ENCODE data around the gene SLC2A9.

SLC2A9 gene

GRCh38 chr4:9927341-9928007, 93.8 kb downstream of the SLC2A9 start:
- Mint-ChIP-seq H3K27ac (no peak overlapping the region), H3K4me1 (ENCODE audit: low read depth in 2 of 2) (no peaks in the 10 kb centered on the region), H3K9me3 (no peaks in the 10 kb centered on the region), H3K36me3 (ENCODE audit: insufficient read depth) (no peaks in the 10 kb centered on the region), H3K27me3 (peaks cover 15 to 41% of the 10 kb centered on the region in 2 donors), H3K4me3 (no peak overlapping the region)
- DNase-seq (no peak), ATAC-seq (replicated peaks) (no peak)

- Mint-ChIP-seq H3K36me3 (ENCODE audit: insufficient read depth) (no peaks in the 10 kb centered on the region), H3K4me1 (ENCODE audit: low read depth in 2 of 2) (no peaks in the 10 kb centered on the region), H3K4me3 (no peak overlapping the region), H3K27ac (no peak overlapping the region), H3K27me3 (peaks cover 15 to 41% of the 10 kb centered on the region in 2 donors), H3K9me3 (no peaks in the 10 kb centered on the region)
- DNase-seq (no peak), ATAC-seq (replicated peaks) (no peak)
These were observed 94.7 kb downstream of the SLC2A9 start for GRCh38 chr4:9926586-9926985.

GRCh38 chr4:9925750-9926439, 95.4 kb downstream of the SLC2A9 start:
- H3K4me1 Mint-ChIP-seq (ENCODE audit: low read depth in 2 of 2): no peaks in the 10 kb centered on the region
- H3K9me3 Mint-ChIP-seq: no peaks in the 10 kb centered on the region
- H3K4me3 Mint-ChIP-seq: no peak overlapping the region
- H3K27me3 Mint-ChIP-seq: peaks cover 15 to 40% of the 10 kb centered on the region in 2 donors
- no peaks in the 10 kb centered on the region for H3K36me3 Mint-ChIP-seq (ENCODE audit: insufficient read depth)
- no peak for DNase-seq
- no peak overlapping the region for H3K27ac Mint-ChIP-seq
- ATAC-seq (replicated peaks): no peak

- H3K4me3 Mint-ChIP-seq: no peak overlapping the region
- no peak for DNase-seq
These were observed 96.5 kb downstream of the SLC2A9 start for GRCh38 chr4:9924750-9925149.

GRCh38 chr4:9923195-9923812, 98.0 kb downstream of the SLC2A9 start:
- H3K9me3 Mint-ChIP-seq: no peaks in the 10 kb centered on the region
- no peak overlapping the region for H3K4me3 Mint-ChIP-seq
- H3K36me3 Mint-ChIP-seq (ENCODE audit: insufficient read depth): peaks cover 3% of the 10 kb centered on the region
- H3K27ac Mint-ChIP-seq: no peak overlapping the region
- ATAC-seq (replicated peaks): no peak
- peaks cover 5 to 21% of the 10 kb centered on the region in 2 donors for H3K27me3 Mint-ChIP-seq
- no peak for DNase-seq
- H3K4me1 Mint-ChIP-seq (ENCODE audit: low read depth in 2 of 2): no peaks in the 10 kb centered on the region

More at GRCh38 chr4:9924750-9925149, 96.5 kb downstream of the SLC2A9 start:
- Mint-ChIP-seq H3K36me3 (ENCODE audit: insufficient read depth) (no peaks in the 10 kb centered on the region), H3K27me3 (peaks cover 5 to 29% of the 10 kb centered on the region in 2 donors), H3K27ac (no peak overlapping the region), H3K4me1 (ENCODE audit: low read depth in 2 of 2) (no peaks in the 10 kb centered on the region), H3K9me3 (no peaks in the 10 kb centered on the region)
- no peak for ATAC-seq (replicated peaks)

- Mint-ChIP-seq H3K4me3 (no peak overlapping the region), H3K27me3 (peaks cover 5 to 12% of the 10 kb centered on the region in 2 donors), H3K4me1 (ENCODE audit: low read depth in 2 of 2) (no peaks in the 10 kb centered on the region), H3K36me3 (ENCODE audit: insufficient read depth) (peaks cover 3% of the 10 kb centered on the region), H3K9me3 (no peaks in the 10 kb centered on the region), H3K27ac (no peak overlapping the region)
- ATAC-seq (replicated peaks) (no peak), DNase-seq (no peak)
These were observed 100.0 kb downstream of the SLC2A9 start for GRCh38 chr4:9921326-9921725.

- Mint-ChIP-seq H3K9me3 (no peaks in the 10 kb centered on the region), H3K4me3 (no peak overlapping the region), H3K27ac (no peak overlapping the region), H3K27me3 (peaks cover 5 to 6% of the 10 kb centered on the region in 2 donors), H3K4me1 (ENCODE audit: low read depth in 2 of 2) (no peaks in the 10 kb centered on the region), H3K36me3 (ENCODE audit: insufficient read depth) (peaks cover 3% of the 10 kb centered on the region)
- ATAC-seq (replicated peaks) (no peak), DNase-seq (no peak)
These were observed 101.3 kb downstream of the SLC2A9 start for GRCh38 chr4:9920029-9920428.

- H3K36me3 Mint-ChIP-seq (ENCODE audit: insufficient read depth): peaks cover 3% of the 10 kb centered on the region
- H3K4me3 Mint-ChIP-seq: no peak overlapping the region
- H3K4me1 Mint-ChIP-seq (ENCODE audit: low read depth in 2 of 2): no peaks in the 10 kb centered on the region
- no peak overlapping the region for H3K27ac Mint-ChIP-seq
- H3K9me3 Mint-ChIP-seq: no peaks in the 10 kb centered on the region
- H3K27me3 Mint-ChIP-seq: no peaks in the 10 kb centered on the region
- ATAC-seq (replicated peaks) (no peak), DNase-seq (no peak)
These were observed 102.2 kb downstream of the SLC2A9 start for GRCh38 chr4:9919047-9919446.

GRCh38 chr4:9918484-9918883, 102.8 kb downstream of the SLC2A9 start:
- H3K4me1 Mint-ChIP-seq (ENCODE audit: low read depth in 2 of 2): no peaks in the 10 kb centered on the region
- DNase-seq: no peak
- H3K27ac Mint-ChIP-seq: no peak overlapping the region
- H3K9me3 Mint-ChIP-seq: no peaks in the 10 kb centered on the region
- peaks cover 3% of the 10 kb centered on the region for H3K36me3 Mint-ChIP-seq (ENCODE audit: insufficient read depth)
- no peak for ATAC-seq (replicated peaks)
- H3K4me3 Mint-ChIP-seq: no peak overlapping the region
- H3K27me3 Mint-ChIP-seq: no peaks in the 10 kb centered on the region

- ATAC-seq (replicated peaks) (no peak), DNase-seq (no peak)
- no peaks in the 10 kb centered on the region for H3K9me3 Mint-ChIP-seq
- H3K36me3 Mint-ChIP-seq (ENCODE audit: insufficient read depth): peaks cover 3% of the 10 kb centered on the region
- H3K4me1 Mint-ChIP-seq (ENCODE audit: low read depth in 2 of 2): no peaks in the 10 kb centered on the region
- no peaks in the 10 kb centered on the region for H3K27me3 Mint-ChIP-seq
- H3K4me3 Mint-ChIP-seq: no peak overlapping the region
- no peak overlapping the region for H3K27ac Mint-ChIP-seq
These were observed 104.4 kb downstream of the SLC2A9 start for GRCh38 chr4:9916937-9917336.

GRCh38 chr4:9916346-9916745, 105.0 kb downstream of the SLC2A9 start:
- Mint-ChIP-seq H3K4me3 (no peak overlapping the region), H3K27me3 (no peaks in the 10 kb centered on the region), H3K9me3 (no peaks in the 10 kb centered on the region), H3K27ac (no peak overlapping the region), H3K4me1 (ENCODE audit: low read depth in 2 of 2) (no peaks in the 10 kb centered on the region), H3K36me3 (ENCODE audit: insufficient read depth) (peaks cover 3% of the 10 kb centered on the region)
- DNase-seq (no peak), ATAC-seq (replicated peaks) (no peak)

- Mint-ChIP-seq H3K4me3 (no peak overlapping the region), H3K4me1 (ENCODE audit: low read depth in 2 of 2) (no peaks in the 10 kb centered on the region), H3K27me3 (peaks cover 0 to 5% of the 10 kb centered on the region in 2 donors), H3K9me3 (no peaks in the 10 kb centered on the region), H3K36me3 (ENCODE audit: insufficient read depth) (no peaks in the 10 kb centered on the region), H3K27ac (no peak overlapping the region)
- ATAC-seq (replicated peaks) (no peak), DNase-seq (no peak)
These were observed 107.5 kb downstream of the SLC2A9 start for GRCh38 chr4:9913846-9914245.

GRCh38 chr4:9906996-9907395, 114.3 kb downstream of the SLC2A9 start:
- Mint-ChIP-seq H3K4me3 (no peak overlapping the region), H3K36me3 (ENCODE audit: insufficient read depth) (no peaks in the 10 kb centered on the region), H3K27ac (no peak overlapping the region), H3K9me3 (no peaks in the 10 kb centered on the region), H3K4me1 (ENCODE audit: low read depth in 2 of 2) (no peaks in the 10 kb centered on the region), H3K27me3 (peaks cover 9 to 24% of the 10 kb centered on the region in 2 donors)
- ATAC-seq (replicated peaks) (no peak), DNase-seq (no peak)
